SU-DHL-6 (cell line): ENCODE results near the gene REXO1.
"Not testable (repeated sequence)": the region's sequence is repeated elsewhere in the genome, so short reads cannot be mapped to it uniquely, and the experiment has no call there.

Experiments used
- EZH2phosphoT487 ChIP-seq: fragments of 200-600 bp; sonication (generic), shearing (Covaris generic); conservative IDR thresholded peaks from 2 replicates; pipeline ENCODE4 v1.6.1; 2018; ENCODE audit warnings: mild to moderate bottlenecking, antibody characterized with exemption, low read length, moderate library complexity, mixed read lengths
- TF ChIP-seq, protein P1 (sequence below): fragments of 200-600 bp; sonication (generic); IDR thresholded peaks from one replicate; pipeline ENCODE4 v1.5.1; 2017; ENCODE audit warnings: antibody characterized with exemption, mild to moderate bottlenecking, low read length, moderate library complexity; ENCODE audit not compliant: insufficient read depth, poor library complexity, severe bottlenecking

DNA sequence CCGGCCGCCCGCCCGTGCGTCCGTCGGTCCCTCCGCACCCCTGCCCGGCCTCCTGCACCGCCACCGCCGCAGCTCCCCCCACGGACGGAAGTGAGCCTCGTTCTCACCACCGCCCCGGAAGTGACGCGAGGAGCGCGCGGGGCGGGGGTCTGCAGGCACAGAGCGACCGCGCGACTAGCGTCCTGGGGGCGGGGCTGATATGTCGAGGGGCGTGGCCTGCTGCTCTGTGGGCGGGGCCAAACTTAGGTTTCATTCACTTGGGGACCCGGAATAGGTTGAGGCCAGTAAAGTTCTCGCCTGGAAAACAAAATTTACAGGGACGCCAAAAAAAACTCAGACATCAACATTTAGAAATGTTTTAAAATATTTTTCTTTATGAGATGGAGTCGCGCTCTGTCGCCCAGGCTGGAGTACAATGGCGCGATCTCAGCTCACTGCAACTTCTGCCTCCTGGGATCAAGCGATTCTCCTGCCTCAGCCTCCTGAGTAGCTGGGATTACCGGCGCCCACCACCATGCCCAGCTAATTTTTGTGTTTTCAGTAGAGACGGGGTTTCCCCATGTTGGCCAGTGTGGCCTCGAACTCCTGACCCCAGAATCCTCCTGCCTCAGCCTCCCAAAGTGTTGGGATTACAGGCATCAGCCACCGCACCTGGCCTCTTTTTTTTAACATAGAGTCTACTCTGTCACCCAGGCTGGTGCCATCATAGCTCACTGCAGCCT is 37.3 kb upstream of the REXO1 start, which contains the start of gene ABHD17A:
- TF ChIP-seq, protein P1, sequence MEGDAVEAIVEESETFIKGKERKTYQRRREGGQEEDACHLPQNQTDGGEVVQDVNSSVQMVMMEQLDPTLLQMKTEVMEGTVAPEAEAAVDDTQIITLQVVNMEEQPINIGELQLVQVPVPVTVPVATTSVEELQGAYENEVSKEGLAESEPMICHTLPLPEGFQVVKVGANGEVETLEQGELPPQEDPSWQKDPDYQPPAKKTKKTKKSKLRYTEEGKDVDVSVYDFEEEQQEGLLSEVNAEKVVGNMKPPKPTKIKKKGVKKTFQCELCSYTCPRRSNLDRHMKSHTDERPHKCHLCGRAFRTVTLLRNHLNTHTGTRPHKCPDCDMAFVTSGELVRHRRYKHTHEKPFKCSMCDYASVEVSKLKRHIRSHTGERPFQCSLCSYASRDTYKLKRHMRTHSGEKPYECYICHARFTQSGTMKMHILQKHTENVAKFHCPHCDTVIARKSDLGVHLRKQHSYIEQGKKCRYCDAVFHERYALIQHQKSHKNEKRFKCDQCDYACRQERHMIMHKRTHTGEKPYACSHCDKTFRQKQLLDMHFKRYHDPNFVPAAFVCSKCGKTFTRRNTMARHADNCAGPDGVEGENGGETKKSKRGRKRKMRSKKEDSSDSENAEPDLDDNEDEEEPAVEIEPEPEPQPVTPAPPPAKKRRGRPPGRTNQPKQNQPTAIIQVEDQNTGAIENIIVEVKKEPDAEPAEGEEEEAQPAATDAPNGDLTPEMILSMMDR = not testable (repeated sequence)
- TF ChIP-seq EZH2phosphoT487 = not testable (repeated sequence)
